PFSK-1 (cell line): ENCODE data around the gene ZNF511.

Experiments used
- FOXP2 ChIP-seq: optimal IDR thresholded peaks from 2 replicates; pipeline ENCODE3; 2011; ENCODE audit warnings: borderline replicate concordance, control low read depth, inconsistent platforms; ENCODE audit not compliant: insufficient read depth; ENCODE audit errors: extremely low read length, extremely low read depth
- POLR2AphosphoS5 ChIP-seq: IDR thresholded peaks from 2 replicates; pipeline ENCODE4 v1.6.1; 2012; ENCODE audit warnings: low read depth, mild to moderate bottlenecking, control low read depth, low read length, moderate library complexity
- SIN3A ChIP-seq: IDR thresholded peaks from 2 replicates; pipeline ENCODE4 v1.6.1; 2012; ENCODE audit warnings: mild to moderate bottlenecking, low read length, moderate library complexity, borderline replicate concordance; ENCODE audit not compliant: insufficient read depth
- TAF1 ChIP-seq: IDR thresholded peaks from 2 replicates; pipeline ENCODE4 v1.6.1; 2012; ENCODE audit warnings: low read length, control low read depth, borderline replicate concordance; ENCODE audit not compliant: insufficient read depth
- TF ChIP-seq, protein P1 (sequence below), 2 experiments: IDR thresholded peaks; 2 replicates each; pipeline versions ENCODE4 v1.6.1 to v1.8.0; 2011 to 2012; ENCODE audit warnings: low read depth in 2 of 2, low read length in 2 of 2, control low read depth in 1 of 2, inconsistent platforms in 1 of 2, mild to moderate bottlenecking in 1 of 2, moderate library complexity in 1 of 2; ENCODE audit not compliant: insufficient read depth in 1 of 2

Gene ZNF511

DNA sequence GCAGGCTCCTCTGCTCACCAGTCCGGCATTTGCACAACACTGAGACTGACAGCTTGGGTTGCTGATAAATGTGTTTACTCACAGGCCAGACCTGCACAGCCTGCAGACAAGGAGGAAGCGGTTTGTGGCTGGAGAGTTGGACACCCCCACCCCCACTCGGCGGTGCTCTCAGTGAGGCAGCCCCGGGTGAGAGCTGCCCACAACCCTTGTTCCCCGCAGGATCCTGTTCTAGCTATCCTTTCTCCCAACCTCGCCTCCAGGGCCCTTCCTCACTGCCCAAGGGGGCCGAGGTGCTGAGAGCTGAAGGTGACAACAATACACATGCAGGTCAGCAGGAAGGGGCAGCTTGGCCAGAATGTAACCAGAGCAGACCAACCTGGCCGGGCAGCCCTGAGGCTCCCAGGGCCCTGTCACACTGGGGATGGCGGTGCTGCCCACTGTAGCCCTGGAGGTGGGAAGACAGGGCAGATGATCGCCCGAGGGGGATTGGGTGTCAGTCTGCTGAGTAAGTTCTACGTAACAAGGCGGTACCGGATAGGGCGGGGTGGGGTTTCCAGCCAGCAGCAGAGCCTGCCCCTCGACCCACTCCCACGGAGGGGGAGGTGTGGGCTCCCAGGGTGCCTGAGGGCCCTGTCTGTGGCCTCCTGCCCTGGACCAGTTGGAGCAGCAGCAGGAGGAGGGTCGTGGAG is 30.0 kb upstream of the ZNF511 start:
- no peak for TF ChIP-seq POLR2AphosphoS5
- TF ChIP-seq FOXP2 = peak; percentile 97

DNA sequence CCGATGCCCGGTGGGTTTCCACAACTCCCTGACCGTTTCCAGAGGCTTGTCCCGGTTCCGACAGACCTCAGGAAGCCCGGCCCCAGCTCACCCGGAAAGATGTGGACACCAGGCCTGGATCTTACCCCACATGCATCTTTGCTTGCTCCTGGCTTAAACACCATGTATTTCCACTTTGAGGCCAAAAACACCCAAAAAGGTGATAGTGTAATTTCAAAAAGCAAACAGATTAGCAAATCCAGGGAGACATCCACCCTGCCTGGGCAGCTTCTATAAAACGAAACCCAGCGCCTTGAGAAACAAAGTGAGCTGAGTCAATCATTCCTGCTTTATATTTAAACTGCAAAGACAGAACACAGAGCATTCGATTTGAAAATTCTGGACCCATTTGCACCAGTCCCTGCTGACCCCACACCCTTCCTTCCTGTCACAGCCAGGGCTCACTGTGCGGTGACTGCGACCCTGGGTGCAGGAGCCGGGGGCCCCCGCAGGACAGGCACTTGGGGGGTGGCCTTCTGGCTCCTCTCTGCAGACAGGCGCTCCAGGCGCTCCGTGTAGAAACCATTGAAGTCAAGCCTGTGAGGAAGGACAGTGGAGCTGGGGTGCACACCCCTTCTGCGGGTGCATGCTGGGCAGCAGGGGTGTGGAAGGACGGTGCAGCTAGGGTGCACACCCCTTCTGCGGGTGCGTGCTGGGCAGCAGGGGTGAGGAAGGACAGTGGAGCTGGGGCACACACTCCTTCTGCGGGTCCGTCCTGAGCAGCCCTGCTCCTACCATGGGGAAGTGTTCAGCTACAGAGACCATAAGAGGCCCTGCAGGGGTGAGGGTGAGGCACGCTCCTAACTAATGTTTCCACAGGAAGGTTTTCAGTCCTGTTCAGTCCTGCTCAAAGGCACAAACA is 29.1 kb upstream of the ZNF511 start:
- TF ChIP-seq FOXP2 (no peak), POLR2AphosphoS5 (no peak)

DNA sequence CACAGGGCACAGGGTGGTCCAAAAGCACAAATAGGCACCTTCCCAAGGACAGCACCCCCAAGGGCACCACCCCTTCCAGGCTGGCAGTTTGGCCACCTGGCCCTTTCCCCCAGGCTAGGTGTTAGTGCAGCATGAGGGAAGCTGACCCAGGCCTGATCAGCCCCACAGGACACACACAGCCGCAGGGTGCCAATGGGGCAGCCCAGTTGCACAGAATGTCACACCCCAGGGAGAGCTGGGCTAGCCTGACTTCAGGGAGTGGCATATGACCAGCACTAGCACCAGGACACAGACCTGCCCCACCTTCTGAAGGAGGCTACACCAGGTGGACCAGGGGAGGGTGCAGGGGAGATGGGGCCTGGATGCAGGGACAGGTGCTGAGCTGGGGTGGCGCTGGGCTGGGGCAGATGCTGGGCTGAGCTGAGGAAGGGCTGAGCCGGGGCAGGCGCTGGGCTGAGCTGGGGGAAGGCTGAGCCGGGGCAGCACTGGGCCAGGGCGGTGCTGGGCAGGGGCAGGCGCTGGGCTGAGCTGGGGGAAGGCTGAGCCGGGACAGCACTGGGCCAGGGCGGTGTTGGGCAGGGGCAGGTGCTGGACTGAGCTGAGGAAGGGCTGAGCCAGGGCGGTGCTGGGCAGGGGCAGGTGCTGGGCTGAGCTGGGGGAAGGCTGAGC is 28.2 kb upstream of the ZNF511 start:
- no peak for TF ChIP-seq SIN3A
- TF ChIP-seq, protein P1, sequence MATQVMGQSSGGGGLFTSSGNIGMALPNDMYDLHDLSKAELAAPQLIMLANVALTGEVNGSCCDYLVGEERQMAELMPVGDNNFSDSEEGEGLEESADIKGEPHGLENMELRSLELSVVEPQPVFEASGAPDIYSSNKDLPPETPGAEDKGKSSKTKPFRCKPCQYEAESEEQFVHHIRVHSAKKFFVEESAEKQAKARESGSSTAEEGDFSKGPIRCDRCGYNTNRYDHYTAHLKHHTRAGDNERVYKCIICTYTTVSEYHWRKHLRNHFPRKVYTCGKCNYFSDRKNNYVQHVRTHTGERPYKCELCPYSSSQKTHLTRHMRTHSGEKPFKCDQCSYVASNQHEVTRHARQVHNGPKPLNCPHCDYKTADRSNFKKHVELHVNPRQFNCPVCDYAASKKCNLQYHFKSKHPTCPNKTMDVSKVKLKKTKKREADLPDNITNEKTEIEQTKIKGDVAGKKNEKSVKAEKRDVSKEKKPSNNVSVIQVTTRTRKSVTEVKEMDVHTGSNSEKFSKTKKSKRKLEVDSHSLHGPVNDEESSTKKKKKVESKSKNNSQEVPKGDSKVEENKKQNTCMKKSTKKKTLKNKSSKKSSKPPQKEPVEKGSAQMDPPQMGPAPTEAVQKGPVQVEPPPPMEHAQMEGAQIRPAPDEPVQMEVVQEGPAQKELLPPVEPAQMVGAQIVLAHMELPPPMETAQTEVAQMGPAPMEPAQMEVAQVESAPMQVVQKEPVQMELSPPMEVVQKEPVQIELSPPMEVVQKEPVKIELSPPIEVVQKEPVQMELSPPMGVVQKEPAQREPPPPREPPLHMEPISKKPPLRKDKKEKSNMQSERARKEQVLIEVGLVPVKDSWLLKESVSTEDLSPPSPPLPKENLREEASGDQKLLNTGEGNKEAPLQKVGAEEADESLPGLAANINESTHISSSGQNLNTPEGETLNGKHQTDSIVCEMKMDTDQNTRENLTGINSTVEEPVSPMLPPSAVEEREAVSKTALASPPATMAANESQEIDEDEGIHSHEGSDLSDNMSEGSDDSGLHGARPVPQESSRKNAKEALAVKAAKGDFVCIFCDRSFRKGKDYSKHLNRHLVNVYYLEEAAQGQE (IDR thresholded peaks at IDR 0.05; ENCODE audit: insufficient read depth in 1 of 2, low read depth in 2 of 2, low read length in 2 of 2) = no peak
- TF ChIP-seq POLR2AphosphoS5 = no peak
- TF ChIP-seq FOXP2 = no peak
- no peak for TF ChIP-seq TAF1

DNA sequence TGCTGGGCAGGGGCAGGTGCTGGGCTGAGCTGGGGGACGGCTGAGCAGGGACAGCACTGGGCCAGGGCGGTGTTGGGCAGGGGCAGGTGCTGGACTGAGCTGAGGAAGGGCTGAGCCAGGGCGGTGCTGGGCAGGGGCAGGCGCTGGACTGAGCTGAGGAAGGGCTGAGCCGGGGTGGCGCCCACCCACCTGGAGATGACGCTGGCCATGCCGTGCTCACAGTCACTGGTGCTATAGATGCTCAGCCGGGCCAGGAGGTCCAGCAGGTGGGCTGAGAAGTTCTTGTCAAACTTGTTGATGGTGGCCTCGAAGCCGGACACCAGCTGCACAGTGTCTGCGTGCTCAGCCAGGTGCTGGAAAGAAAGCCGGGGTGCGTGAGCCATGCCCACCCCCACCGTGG is 27.6 kb upstream of the ZNF511 start:
- no peak for TF ChIP-seq SIN3A
- TF ChIP-seq TAF1 = no peak
- TF ChIP-seq, protein P1 (IDR thresholded peaks at IDR 0.05; ENCODE audit: insufficient read depth in 1 of 2, low read depth in 2 of 2, low read length in 2 of 2) = no peak
- no peak for TF ChIP-seq POLR2AphosphoS5
- TF ChIP-seq FOXP2 = no peak

DNA sequence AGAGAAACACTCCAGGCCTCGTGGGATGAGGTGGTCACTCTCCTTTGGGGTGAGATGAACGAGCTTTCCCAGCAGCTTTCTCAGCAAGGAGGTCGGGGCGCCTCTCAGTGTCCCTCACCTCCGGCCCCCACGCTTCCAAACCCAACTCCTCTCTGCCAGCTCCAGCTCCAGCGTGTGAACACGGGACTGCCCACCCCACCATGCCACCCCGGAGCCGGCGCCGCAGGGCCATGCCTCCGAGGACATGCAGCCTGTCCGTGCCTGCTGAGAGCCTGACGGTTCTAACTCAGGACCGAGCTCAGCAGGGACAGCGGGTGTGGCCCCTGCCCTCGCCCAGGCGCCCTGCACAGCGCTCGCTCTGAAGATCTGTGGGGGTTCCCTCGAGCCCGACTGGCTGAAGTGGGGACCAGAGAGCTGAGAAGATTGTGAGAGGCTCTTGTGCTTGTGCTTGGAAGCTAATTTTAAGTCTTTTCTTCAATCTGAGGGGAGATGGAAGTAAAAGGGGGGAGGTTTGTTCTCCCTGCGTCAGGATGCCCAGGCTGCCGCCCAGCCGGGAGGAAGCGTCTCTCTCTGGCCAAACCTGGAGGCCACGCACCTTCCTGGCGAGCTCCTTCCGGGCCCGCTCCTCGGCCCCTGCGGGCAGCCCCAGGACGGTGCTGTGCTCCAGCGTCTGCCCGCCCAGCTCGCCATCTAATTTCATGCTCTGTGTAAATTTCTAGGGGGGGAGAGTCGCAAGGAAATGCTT is 26.9 kb upstream of the ZNF511 start:
- no peak for TF ChIP-seq SIN3A
- TF ChIP-seq POLR2AphosphoS5 = no peak
- TF ChIP-seq, protein P1 (IDR thresholded peaks at IDR 0.05; ENCODE audit: insufficient read depth in 1 of 2, low read depth in 2 of 2, low read length in 2 of 2) = no peak
- TF ChIP-seq FOXP2 = no peak
- no peak for TF ChIP-seq TAF1
